LHCN-M2 (cell line): Measurements from ENCODE around the gene ZNF584. TPM values are rescaled to one million over a fixed set of nuclear protein-coding genes. Genes with fewer than 3 reads are reported as not detected.
"Not testable (repeated sequence)": the region's sequence is repeated elsewhere in the genome, so short reads cannot be mapped to it uniquely, and the experiment has no call there.

Experiments
- DNase-seq: peaks from one replicate; pipeline ENCODE4 v3.0.0-alpha.2; 2012; ENCODE audit warnings: low read depth
- total RNA-seq: library from RNA; depleted of rRNA; stranded (reverse); fragments of >200 nt; gene quantifications from 2 replicates; pipeline ENCODE4 v1.2.3, GENCODE V29; 2014

ZNF584 gene
- total RNA-seq, 1 experiment from 2014 or later = 18.8 TPM

- DNase-seq = not testable (repeated sequence)
These were observed 4.5 kb upstream of the ZNF584 start for GRCh38 chr19:58403920-58404478.

- no peak for DNase-seq
These were observed 1.4 kb upstream of the ZNF584 start for GRCh38 chr19:58406818-58407657.

GRCh38 chr19:58407658-58408151 lies 744 bp upstream of the ZNF584 start:
- DNase-seq = no peak

GRCh38 chr19:58409010-58409790 lies 751 bp downstream of the ZNF584 start:
- peak; percentile 36 for DNase-seq

- DNase-seq = no peak
These were observed 8.2 kb downstream of the ZNF584 start for GRCh38 chr19:58416604-58417003.

GRCh38 chr19:58417071-58417470 lies 8.6 kb downstream of the ZNF584 start:
- no peak for DNase-seq

- DNase-seq = no peak
These were observed 20.2 kb downstream of the ZNF584 start for GRCh38 chr19:58428617-58429016.

GRCh38 chr19:58429745-58430144 lies 21.3 kb downstream of the ZNF584 start:
- DNase-seq = no peak

- peak; percentile 25 for DNase-seq
These were observed 25.8 kb downstream of the ZNF584 start for GRCh38 chr19:58434217-58434616.

- DNase-seq = peak; percentile 99
These were observed 31.4 kb downstream of the ZNF584 start, which contains the start of gene ZNF132 for GRCh38 chr19:58439576-58440554. ZNF132 (minus strand) TSS chr19:58440153; CDS start chr19:58439821, 332 bp downstream.

GRCh38 chr19:58440556-58440955 lies 32.1 kb downstream of the ZNF584 start:
- no peak for DNase-seq

GRCh38 chr19:58442986-58443385 lies 34.5 kb downstream of the ZNF584 start:
- not testable (repeated sequence) for DNase-seq

- DNase-seq = not testable (repeated sequence)
These were observed 40.4 kb downstream of the ZNF584 start for GRCh38 chr19:58448860-58449259.

GRCh38 chr19:58449980-58450379 lies 41.5 kb downstream of the ZNF584 start:
- DNase-seq = not testable (repeated sequence)

- no peak for DNase-seq
These were observed 42.5 kb downstream of the ZNF584 start for GRCh38 chr19:58450856-58451357.

GRCh38 chr19:58451358-58452101 lies 43.1 kb downstream of the ZNF584 start, which contains the start of gene ZNF324B:
ZNF324B (plus strand) TSS chr19:58451622; CDS start chr19:58453702, 2,080 bp downstream.
- DNase-seq = peak; percentile 95

- no peak for DNase-seq
These were observed 45.3 kb downstream of the ZNF584 start for GRCh38 chr19:58453743-58454142.

GRCh38 chr19:58455306-58455705 lies 46.9 kb downstream of the ZNF584 start:
- no peak for DNase-seq

GRCh38 chr19:58456111-58456510 lies 47.7 kb downstream of the ZNF584 start:
- DNase-seq = no peak

GRCh38 chr19:58460039-58460438 lies 51.6 kb downstream of the ZNF584 start:
- DNase-seq = no peak
